ENCODE results near the gene PRICKLE2.

GRCh38 chr3:64266065-64266931 lies 41.0 kb upstream of the PRICKLE2 start:
- TF ChIP-seq TCF4 (CRISPR knock-in tag; IDR thresholded peaks at IDR 0.05; ENCODE audit: borderline replicate concordance) (no peak), ZFP30 (CRISPR knock-in tag; IDR thresholded peaks at IDR 0.05) (no peak), RARB (CRISPR knock-in tag; IDR thresholded peaks at IDR 0.05) (no peak), TSHZ2 (CRISPR knock-in tag; IDR thresholded peaks at IDR 0.05) (no peak), PATZ1 (CRISPR knock-in tag; IDR thresholded peaks at IDR 0.05; ENCODE audit: borderline replicate concordance) (no peak), GLIS3 (CRISPR knock-in tag; IDR thresholded peaks at IDR 0.05) (no peak), ZNF565 (CRISPR knock-in tag; conservative IDR thresholded peaks at IDR 0.05; ENCODE audit: low read depth) (no peak), ZFP3 (CRISPR knock-in tag; IDR thresholded peaks at IDR 0.05) (no peak)

Measured in SK-N-SH treated with all-trans-retinoic acid at 6 μM for 48 hours (cell line).